Measurements from ENCODE around the gene OMP. TPM values are rescaled to one million over a fixed set of nuclear protein-coding genes. Genes with fewer than 3 reads are reported as not detected.

Gene OMP
- total and polyA plus RNA-seq, 2 of the 13 experiments (the other 11 are each of a cell fraction or from before 2014, with no cell fraction given), result not detected

- TF ChIP-seq KAT7 (CRISPR knock-in tag; IDR thresholded peaks at IDR 0.05; ENCODE audit: borderline replicate concordance) (no peak), POLR2AphosphoS2 (IDR thresholded peaks at IDR 0.05; ENCODE audit: low read depth, low read length) (no peak), ZNF362 (CRISPR knock-in tag; IDR thresholded peaks at IDR 0.05; ENCODE audit: borderline replicate concordance) (peak; percentile 63; the same call in 1 of the 2 replicates), TFDP1 (CRISPR knock-in tag; IDR thresholded peaks at IDR 0.05; ENCODE audit: borderline replicate concordance) (no peak), ZNF232 (CRISPR knock-in tag; IDR thresholded peaks at IDR 0.05; ENCODE audit: borderline replicate concordance) (no peak), ZSCAN31 (CRISPR knock-in tag; IDR thresholded peaks at IDR 0.05; ENCODE audit: low read depth) (peak; percentile 37; the same call in 1 of the 2 replicates), ZNF589 (CRISPR knock-in tag; conservative IDR thresholded peaks at IDR 0.05) (no peak), ZNF260 (CRISPR knock-in tag; IDR thresholded peaks at IDR 0.05; ENCODE audit: borderline replicate concordance, low read depth) (no peak), ZNF274 (CRISPR knock-in tag; IDR thresholded peaks at IDR 0.05) (no peak), PAF1 (CRISPR knock-in tag; IDR thresholded peaks at IDR 0.05) (no peak), STAG1 (CRISPR knock-in tag; IDR thresholded peaks at IDR 0.05) (peak; percentile 96), ZNF614 (CRISPR knock-in tag; IDR thresholded peaks at IDR 0.05; ENCODE audit: borderline replicate concordance) (no peak), SP1 (IDR thresholded peaks at IDR 0.05) (no peak), SP1 (CRISPR knock-in tag; IDR thresholded peaks at IDR 0.05) (no peak), ZNF574 (CRISPR knock-in tag; IDR thresholded peaks at IDR 0.05) (peak; percentile 44; the same call in 1 of the 2 replicates), CREM (IDR thresholded peaks at IDR 0.05) (no peak), CREM (CRISPR knock-in tag; IDR thresholded peaks at IDR 0.05) (no peak), ZSCAN21 (CRISPR knock-in tag; IDR thresholded peaks at IDR 0.05; ENCODE audit: borderline replicate concordance) (no peak), ZBTB14 (CRISPR knock-in tag; IDR thresholded peaks at IDR 0.05) (no peak), MED8 (CRISPR knock-in tag; IDR thresholded peaks at IDR 0.05; ENCODE audit: insufficient replicate concordance) (no peak), GPBP1L1 (CRISPR knock-in tag; IDR thresholded peaks at IDR 0.05) (no peak), NCOA5 (CRISPR knock-in tag; IDR thresholded peaks at IDR 0.05) (no peak), U2AF2 (IDR thresholded peaks at IDR 0.05; ENCODE audit: low read depth, low read length) (no peak), MLLT10 (CRISPR knock-in tag; IDR thresholded peaks at IDR 0.05) (no peak)
Observed at GRCh38 chr11:77091146-77091940, 11.3 kb upstream of the OMP start (continued).

Measured in HepG2 (cell line).